Measurements from ENCODE around the gene HSPA4.

DNA sequence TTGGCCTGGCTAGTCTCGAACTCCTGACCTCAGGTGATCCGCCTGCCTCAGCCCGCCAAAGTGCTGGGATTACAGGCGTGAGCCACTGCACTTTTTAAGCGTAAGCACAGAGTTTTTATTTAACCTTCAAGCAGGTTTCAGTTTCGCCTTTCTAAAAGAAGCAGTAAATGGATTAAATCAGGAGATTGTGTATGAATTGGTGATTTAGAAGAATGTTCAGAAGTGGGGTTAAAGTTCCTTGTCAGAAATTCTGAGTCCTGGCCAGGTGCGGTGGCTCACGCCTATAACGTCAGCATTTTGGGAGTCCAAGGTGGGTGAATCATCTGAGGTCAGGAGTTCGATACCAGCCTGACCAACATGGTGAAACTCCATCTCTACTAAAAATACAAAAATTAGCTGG, 12.2 kb downstream of the HSPA4 start:
- TF ChIP-seq, protein P1, sequence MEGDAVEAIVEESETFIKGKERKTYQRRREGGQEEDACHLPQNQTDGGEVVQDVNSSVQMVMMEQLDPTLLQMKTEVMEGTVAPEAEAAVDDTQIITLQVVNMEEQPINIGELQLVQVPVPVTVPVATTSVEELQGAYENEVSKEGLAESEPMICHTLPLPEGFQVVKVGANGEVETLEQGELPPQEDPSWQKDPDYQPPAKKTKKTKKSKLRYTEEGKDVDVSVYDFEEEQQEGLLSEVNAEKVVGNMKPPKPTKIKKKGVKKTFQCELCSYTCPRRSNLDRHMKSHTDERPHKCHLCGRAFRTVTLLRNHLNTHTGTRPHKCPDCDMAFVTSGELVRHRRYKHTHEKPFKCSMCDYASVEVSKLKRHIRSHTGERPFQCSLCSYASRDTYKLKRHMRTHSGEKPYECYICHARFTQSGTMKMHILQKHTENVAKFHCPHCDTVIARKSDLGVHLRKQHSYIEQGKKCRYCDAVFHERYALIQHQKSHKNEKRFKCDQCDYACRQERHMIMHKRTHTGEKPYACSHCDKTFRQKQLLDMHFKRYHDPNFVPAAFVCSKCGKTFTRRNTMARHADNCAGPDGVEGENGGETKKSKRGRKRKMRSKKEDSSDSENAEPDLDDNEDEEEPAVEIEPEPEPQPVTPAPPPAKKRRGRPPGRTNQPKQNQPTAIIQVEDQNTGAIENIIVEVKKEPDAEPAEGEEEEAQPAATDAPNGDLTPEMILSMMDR (conservative IDR thresholded peaks at IDR 0.05; ENCODE audit: low read depth, low read length), result no peak
- TF ChIP-seq POLR2A (IDR thresholded peaks at IDR 0.05; ENCODE audit: low read depth, low read length) (no peak), CHD1 (IDR thresholded peaks at IDR 0.05; ENCODE audit: low read depth, low read length) (no peak), MXI1 (IDR thresholded peaks at IDR 0.05; ENCODE audit: borderline replicate concordance, low read depth, low read length) (no peak), RFX5 (IDR thresholded peaks at IDR 0.05; ENCODE audit: low read depth, low read length) (no peak), SMC3 (IDR thresholded peaks at IDR 0.05; ENCODE audit: low read depth, low read length) (no peak), RAD21 (IDR thresholded peaks at IDR 0.05; ENCODE audit: low read length) (no peak)
- TF ChIP-seq, protein P2, sequence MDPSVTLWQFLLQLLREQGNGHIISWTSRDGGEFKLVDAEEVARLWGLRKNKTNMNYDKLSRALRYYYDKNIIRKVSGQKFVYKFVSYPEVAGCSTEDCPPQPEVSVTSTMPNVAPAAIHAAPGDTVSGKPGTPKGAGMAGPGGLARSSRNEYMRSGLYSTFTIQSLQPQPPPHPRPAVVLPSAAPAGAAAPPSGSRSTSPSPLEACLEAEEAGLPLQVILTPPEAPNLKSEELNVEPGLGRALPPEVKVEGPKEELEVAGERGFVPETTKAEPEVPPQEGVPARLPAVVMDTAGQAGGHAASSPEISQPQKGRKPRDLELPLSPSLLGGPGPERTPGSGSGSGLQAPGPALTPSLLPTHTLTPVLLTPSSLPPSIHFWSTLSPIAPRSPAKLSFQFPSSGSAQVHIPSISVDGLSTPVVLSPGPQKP (IDR thresholded peaks at IDR 0.05; ENCODE audit: borderline replicate concordance, low read depth, low read length), result no peak
- TF ChIP-seq, protein P3, sequence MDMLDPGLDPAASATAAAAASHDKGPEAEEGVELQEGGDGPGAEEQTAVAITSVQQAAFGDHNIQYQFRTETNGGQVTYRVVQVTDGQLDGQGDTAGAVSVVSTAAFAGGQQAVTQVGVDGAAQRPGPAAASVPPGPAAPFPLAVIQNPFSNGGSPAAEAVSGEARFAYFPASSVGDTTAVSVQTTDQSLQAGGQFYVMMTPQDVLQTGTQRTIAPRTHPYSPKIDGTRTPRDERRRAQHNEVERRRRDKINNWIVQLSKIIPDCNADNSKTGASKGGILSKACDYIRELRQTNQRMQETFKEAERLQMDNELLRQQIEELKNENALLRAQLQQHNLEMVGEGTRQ (IDR thresholded peaks at IDR 0.05; ENCODE audit: low read depth, low read length), result no peak
